ENCODE data around the gene ERVK3-1. TPM values are rescaled to one million over a fixed set of nuclear protein-coding genes. Genes with fewer than 3 reads are reported as not detected.

The ERVK3-1 gene
- total RNA-seq, 1 donor from 2014 or later: 34.3 TPM

DNA sequence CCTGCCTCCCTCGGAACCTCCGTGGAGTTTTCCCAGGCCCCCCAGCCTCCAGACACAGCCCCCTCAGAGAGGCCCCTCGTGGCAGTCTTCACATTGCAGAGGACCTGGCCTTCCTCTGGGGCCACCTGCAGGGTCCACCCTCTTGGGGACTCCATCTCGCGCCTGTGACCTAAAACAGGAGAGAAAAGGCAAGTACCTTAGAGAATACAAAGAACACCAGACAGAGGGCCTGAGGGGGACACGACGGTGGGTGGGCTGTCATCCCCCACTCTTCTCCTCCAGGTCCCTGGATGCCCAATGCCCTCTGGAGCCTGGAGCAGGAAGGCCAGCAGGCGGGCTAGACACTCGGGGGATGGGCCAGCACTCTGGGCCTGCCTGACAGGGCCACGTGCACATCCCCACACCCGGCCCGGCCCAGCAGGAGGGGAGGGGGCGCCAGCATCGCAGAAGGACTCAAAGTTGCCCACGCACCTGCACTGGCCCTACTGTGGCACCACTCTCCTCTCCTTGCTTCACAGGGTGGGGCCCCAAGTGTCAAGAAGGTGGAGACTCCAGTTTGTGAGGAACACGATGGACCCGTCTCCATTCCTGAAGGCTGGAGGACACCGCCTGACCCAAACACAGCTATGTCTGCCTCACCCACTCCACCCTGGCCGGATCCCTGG is 52.4 kb downstream of the ERVK3-1 start:
- no peak for DNase-seq (ENCODE audit: extremely low read depth, low read depth, low spot score)

DNA sequence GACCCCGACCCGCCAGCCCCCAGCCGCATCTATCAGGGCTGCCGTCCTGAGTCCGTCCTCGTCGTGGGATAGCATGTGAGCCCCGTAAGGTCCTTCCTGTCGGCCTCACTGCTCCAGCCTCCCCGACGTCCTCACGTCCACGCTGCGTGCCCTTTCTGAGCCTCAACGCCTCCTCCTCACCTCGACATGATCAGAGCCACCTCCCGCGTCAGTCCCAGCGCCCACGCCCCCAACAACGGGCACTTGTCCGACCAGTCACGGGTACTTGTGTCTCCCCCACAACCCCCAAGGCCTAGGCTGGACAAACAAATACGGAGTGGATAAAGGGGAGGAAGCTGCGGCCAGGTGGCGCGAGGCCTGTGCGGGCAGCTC is 56.7 kb downstream of the ERVK3-1 start:
- no peak for DNase-seq (ENCODE audit: extremely low read depth, low read depth, low spot score)

DNA sequence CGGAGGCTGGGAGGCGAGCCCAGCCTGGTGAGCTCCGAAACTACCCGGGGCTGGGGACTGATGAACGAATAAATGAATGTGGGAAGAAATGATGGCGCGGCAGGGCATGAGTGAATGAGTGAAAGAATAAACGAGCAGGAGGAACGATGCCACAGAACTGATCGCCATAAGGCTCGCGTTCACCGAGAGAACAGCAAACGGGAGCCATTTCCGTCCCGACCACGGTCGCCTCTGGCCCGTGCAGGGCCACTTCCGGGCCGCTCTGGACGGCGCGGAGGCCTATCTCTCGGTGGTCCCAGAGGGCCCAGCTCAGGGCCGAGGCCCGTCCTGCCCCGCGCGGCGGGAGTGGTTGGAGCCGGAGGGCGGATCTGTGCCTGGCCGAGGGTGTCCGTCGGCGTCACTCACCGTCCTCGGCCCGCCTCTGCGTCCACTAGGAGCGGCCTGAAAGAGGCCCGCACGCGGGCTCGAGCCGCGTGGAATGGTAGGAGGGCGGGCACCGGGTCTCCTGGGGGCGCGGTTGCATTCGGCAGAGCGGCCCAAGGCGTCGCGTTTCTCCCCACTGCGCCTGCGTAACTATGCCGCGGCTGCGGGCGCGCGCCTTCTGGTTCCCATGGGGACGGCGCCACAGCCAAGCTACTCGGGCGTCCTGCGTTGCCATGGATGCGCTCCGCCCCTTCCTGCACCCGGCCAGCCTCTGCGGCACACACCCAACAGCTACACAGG is 57.3 kb downstream of the ERVK3-1 start, which contains the start of gene ZNF497:
TSS of gene ZNF497 (minus strand) at position 480 of the 723 bp plus-strand sequence. CDS start 5,116 bp downstream, outside the sequence.
- DNase-seq (ENCODE audit: extremely low read depth, low read depth, low spot score): peak; percentile 50

DNA sequence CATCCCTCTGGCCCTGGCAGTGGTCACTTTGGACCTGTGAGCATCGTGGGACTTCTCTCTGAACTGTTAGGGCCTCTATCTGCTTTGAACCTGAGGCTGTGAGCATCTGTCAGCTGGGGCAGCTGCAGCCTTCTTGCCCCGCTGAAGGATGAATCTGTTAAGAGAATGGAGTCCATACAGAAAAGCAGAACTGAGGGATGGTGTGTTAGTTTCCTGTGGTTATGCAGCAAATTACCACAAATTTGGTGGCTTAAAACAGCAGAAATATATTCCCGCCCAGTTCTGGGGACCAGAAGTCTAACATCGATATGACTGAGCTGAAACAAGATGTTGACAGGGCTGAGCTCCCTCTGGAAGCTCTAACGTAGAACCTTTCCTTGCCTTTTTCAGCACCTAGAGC is 59.0 kb downstream of the ERVK3-1 start:
- no peak for DNase-seq (ENCODE audit: extremely low read depth, low read depth, low spot score)

Other genes starting within 250 kb of the ERVK3-1 start
- 1.2 and 2.4 TPM in 2 replicates for gene ZNF135, start 246.1 kb upstream of the ERVK3-1 start, total RNA-seq
- 41.4 and 54.5 TPM in 2 replicates for gene ZSCAN18, start 207.1 kb upstream of the ERVK3-1 start, total RNA-seq
- gene ZNF329, start 154.6 kb upstream of the ERVK3-1 start, total RNA-seq: 8.5 and 11.7 TPM in 2 replicates
- 20.6 and 33.3 TPM in 2 replicates for gene ZNF274, start 122.3 kb upstream of the ERVK3-1 start, total RNA-seq
- 32.5 and 46.6 TPM in 2 replicates for gene ZNF544, start 76.5 kb upstream of the ERVK3-1 start, total RNA-seq
- gene ZNF8, start 26.4 kb upstream of the ERVK3-1 start, total RNA-seq: 7.3 and 8.6 TPM in 2 replicates
- gene ZSCAN22, start 21.6 kb downstream of the ERVK3-1 start, total RNA-seq: 1.8 and 3.5 TPM in 2 replicates
- gene A1BG, start 48.1 kb downstream of the ERVK3-1 start, total RNA-seq: 11.8 and 40.5 TPM in 2 replicates
- gene ZNF497, start 57.4 kb downstream of the ERVK3-1 start, total RNA-seq: 0.58 and 1.2 TPM in 2 replicates
- gene ZNF837, start 75.7 kb downstream of the ERVK3-1 start, total RNA-seq: 1.9 and 5.3 TPM in 2 replicates
- 1,315 and 2,062 TPM in 2 replicates for gene RPS5, start 81.9 kb downstream of the ERVK3-1 start, total RNA-seq
- 0.68 TPM in 1 of 2 replicates, not detected in the other for gene RNF225, start 90.3 kb downstream of the ERVK3-1 start, total RNA-seq
- gene ZNF584, start 103.3 kb downstream of the ERVK3-1 start, total RNA-seq: 5.7 and 8.4 TPM in 2 replicates
- 3.3 and 4.4 TPM in 2 replicates for gene ZNF132, start 134.8 kb downstream of the ERVK3-1 start, total RNA-seq
- 5.3 and 6.3 TPM in 2 replicates for gene ZNF324B, start 146.2 kb downstream of the ERVK3-1 start, total RNA-seq
- 14.3 and 19.5 TPM in 2 replicates for gene ZNF324, start 161.7 kb downstream of the ERVK3-1 start, total RNA-seq
- 10.9 and 11.5 TPM in 2 replicates for gene ZNF446, start 171.0 kb downstream of the ERVK3-1 start, total RNA-seq
- 6.4 and 8.7 TPM in 2 replicates for gene SLC27A5, start 206.6 kb downstream of the ERVK3-1 start, total RNA-seq
- gene ZBTB45, start 214.4 kb downstream of the ERVK3-1 start, total RNA-seq: 15.4 and 16.7 TPM in 2 replicates
- 252 and 298 TPM in 2 replicates for gene TRIM28, start 238.7 kb downstream of the ERVK3-1 start, total RNA-seq
- 104 and 137 TPM in 2 replicates for gene CHMP2A, start 249.7 kb downstream of the ERVK3-1 start, total RNA-seq